HG03460 (cell line): ENCODE data around the gene ATP10A.
"Not testable (repeated sequence)": the region's sequence is repeated elsewhere in the genome, so short reads cannot be mapped to it uniquely, and the experiment has no call there.

Source experiments
- ATAC-seq: cut with Tn5 transposase; IDR thresholded peaks from one replicate; pipeline ENCODE4 v1.9.1; 2021; ENCODE audit not compliant: unreplicated experiment

The ATP10A gene

GRCh38 chr15:25667829-25668228 is 195.3 kb downstream of the ATP10A start:
- ATAC-seq, result no peak

- ATAC-seq, result no peak
These were observed 197.2 kb downstream of the ATP10A start for GRCh38 chr15:25665913-25666312.

- no peak for ATAC-seq
These were observed 198.4 kb downstream of the ATP10A start for GRCh38 chr15:25664761-25665160.

GRCh38 chr15:25663515-25663914 is 199.6 kb downstream of the ATP10A start:
- ATAC-seq, result no peak

GRCh38 chr15:25661898-25662297 is 201.2 kb downstream of the ATP10A start:
- no peak for ATAC-seq

- ATAC-seq, result no peak
These were observed 203.9 kb downstream of the ATP10A start for GRCh38 chr15:25659251-25659650.

- ATAC-seq, result no peak
These were observed 204.6 kb downstream of the ATP10A start for GRCh38 chr15:25658560-25658959.

GRCh38 chr15:25655207-25655948 is 207.7 kb downstream of the ATP10A start:
- ATAC-seq, result no peak

GRCh38 chr15:25653371-25653770 is 209.8 kb downstream of the ATP10A start:
- ATAC-seq, result no peak

GRCh38 chr15:25652704-25653103 is 210.4 kb downstream of the ATP10A start:
- ATAC-seq, result no peak

- no peak for ATAC-seq
These were observed 213.7 kb downstream of the ATP10A start for GRCh38 chr15:25649390-25649789.

- no peak for ATAC-seq
These were observed 220.0 kb downstream of the ATP10A start for GRCh38 chr15:25643120-25643519.

GRCh38 chr15:25641762-25642161 is 221.4 kb downstream of the ATP10A start:
- ATAC-seq, result no peak

- no peak for ATAC-seq
These were observed 221.8 kb downstream of the ATP10A start for GRCh38 chr15:25641361-25641760.

GRCh38 chr15:25640959-25641358 is 222.2 kb downstream of the ATP10A start:
- ATAC-seq, result not testable (repeated sequence)

- no peak for ATAC-seq
These were observed 222.7 kb downstream of the ATP10A start for GRCh38 chr15:25640381-25640780.

GRCh38 chr15:25636486-25636885 is 226.6 kb downstream of the ATP10A start:
- ATAC-seq, result not testable (repeated sequence)

- no peak for ATAC-seq
These were observed 227.9 kb downstream of the ATP10A start for GRCh38 chr15:25635191-25635590.

GRCh38 chr15:25633862-25634261 is 229.3 kb downstream of the ATP10A start:
- no peak for ATAC-seq

GRCh38 chr15:25631971-25632370 is 231.2 kb downstream of the ATP10A start:
- ATAC-seq, result no peak
